Omental fat pad (tissue), 4 donors: ENCODE results near the gene GPR84. TPM values are rescaled to one million over a fixed set of nuclear protein-coding genes. Genes with fewer than 3 reads are reported as not detected.

Experiments used
- ATAC-seq: fragments of 150-250 bp; one replicate; pipeline ENCODE4 v1.9.1; 2016; ENCODE audit warnings: mild to moderate bottlenecking, moderate library complexity; ENCODE audit not compliant: low FRiP score
- DNase-seq: peaks from one replicate; pipeline ENCODE4 v3.0.0-alpha.2; 2019; ENCODE audit warnings: low spot score
- CTCF ChIP-seq, 3 donors: fragments of 450-650 bp; IDR thresholded peaks; one replicate each; pipeline ENCODE4 v1.5.1; 2016 to 2017; ENCODE audit warnings: antibody characterized with exemption in 3 of 3, mild to moderate bottlenecking in 3 of 3, moderate library complexity in 2 of 3
- total RNA-seq, 4 donors: library from RNA; depleted of rRNA; stranded (reverse); fragments of >200 nt; gene quantifications; one replicate each; pipeline ENCODE4 v1.1.0, GENCODE V29; 2016

Gene GPR84
- total RNA-seq, 4 donors from 2014 or later: 1.0 to 3.5 (median 2.9) TPM; not detected in 1

- TF ChIP-seq CTCF (IDR thresholded peaks at IDR 0.05): no peak
Observed at GRCh38 chr12:54374562-54375258, 10.4 kb upstream of the GPR84 start.

GRCh38 chr12:54373649-54374561 lies 9.6 kb upstream of the GPR84 start:
- ATAC-seq (no peak), DNase-seq (no peak)
- TF ChIP-seq CTCF (IDR thresholded peaks at IDR 0.05): no peak

More at GRCh38 chr12:54374562-54375258, 10.4 kb upstream of the GPR84 start:
- DNase-seq (no peak), ATAC-seq (no peak)

GRCh38 chr12:54372113-54372806 lies 8.0 kb upstream of the GPR84 start:
- ATAC-seq (no peak), DNase-seq (no peak)
- no peak for TF ChIP-seq CTCF (IDR thresholded peaks at IDR 0.05)

- ATAC-seq: no peak
- DNase-seq: no peak
- no peak for TF ChIP-seq CTCF (IDR thresholded peaks at IDR 0.05)
Observed at GRCh38 chr12:54371328-54372112, 7.2 kb upstream of the GPR84 start.

- ATAC-seq: peak; percentile 72
- DNase-seq: no peak
- peak in 2 of 3 donors; percentile 53 to 84 for TF ChIP-seq CTCF (IDR thresholded peaks at IDR 0.05)
Observed at GRCh38 chr12:54370171-54370730, 6.0 kb upstream of the GPR84 start.

- no peak for TF ChIP-seq CTCF (IDR thresholded peaks at IDR 0.05)
- ATAC-seq (no peak), DNase-seq (no peak)
Observed at GRCh38 chr12:54369597-54370131, 5.4 kb upstream of the GPR84 start.
